HepG2 (cell line): ENCODE measurements around the gene SYT1. TPM values are rescaled to one million over a fixed set of nuclear protein-coding genes. Genes with fewer than 3 reads are reported as not detected.

Source experiments
- BCL6 ChIP-seq: IDR thresholded peaks from 2 replicates; pipeline ENCODE4 v1.6.1; 2016; ENCODE audit warnings: missing genetic modification reagents, missing compliant biosample characterization
- CHD2 ChIP-seq: IDR thresholded peaks from 2 replicates; pipeline ENCODE4 v1.6.1; 2011; ENCODE audit warnings: low read depth, low read length, improper control_type of control experiment
- GFI1 ChIP-seq: sonication (generic); formaldehyde crosslinking; IDR thresholded peaks from 2 replicates; pipeline ENCODE4 v1.5.0; 2020; ENCODE audit warnings: missing genetic modification reagents, mild to moderate bottlenecking, borderline replicate concordance
- HOXA7 ChIP-seq: sonication (generic); formaldehyde crosslinking; IDR thresholded peaks from 2 replicates; pipeline ENCODE4 v1.8.1; 2022; ENCODE audit warnings: mild to moderate bottlenecking, missing genetic modification reagents, moderate library complexity
- NFKBIZ ChIP-seq: IDR thresholded peaks from 2 replicates; pipeline ENCODE4 v1.6.1; 2018; ENCODE audit warnings: missing genetic modification reagents, missing compliant biosample characterization
- REXO4 ChIP-seq: sonication (generic); formaldehyde crosslinking; IDR thresholded peaks from 2 replicates; pipeline ENCODE4 v1.8.0; 2022; ENCODE audit warnings: missing genetic modification reagents, mild to moderate bottlenecking, borderline replicate concordance
- XBP1 ChIP-seq: sonication (generic); formaldehyde crosslinking; IDR thresholded peaks from 2 replicates; pipeline ENCODE4 v1.5.0; 2020; ENCODE audit warnings: missing genetic modification reagents
- ZHX1 ChIP-seq: sonication (generic); formaldehyde crosslinking; IDR thresholded peaks from 2 replicates; pipeline ENCODE4 v1.8.1; 2022; ENCODE audit warnings: low read depth, mild to moderate bottlenecking, missing genetic modification reagents
- ZKSCAN8 ChIP-seq: IDR thresholded peaks from 2 replicates; pipeline ENCODE4 v1.6.1; 2016; ENCODE audit warnings: borderline replicate concordance, missing genetic modification reagents, missing compliant biosample characterization
- ZNF232 ChIP-seq: sonication (generic); formaldehyde crosslinking; IDR thresholded peaks from 2 replicates; pipeline ENCODE4 v1.4.0; 2020; ENCODE audit warnings: missing genetic modification reagents, borderline replicate concordance
- ZNF362 ChIP-seq: sonication (generic); formaldehyde crosslinking; IDR thresholded peaks from 2 replicates; pipeline ENCODE4 v1.4.0; 2020; ENCODE audit warnings: missing genetic modification reagents, mild to moderate bottlenecking, borderline replicate concordance
- ZNF558 ChIP-seq: sonication (generic); formaldehyde crosslinking; IDR thresholded peaks from 2 replicates; pipeline ENCODE4 v1.9.0; 2022; ENCODE audit warnings: mild to moderate bottlenecking, missing genetic modification reagents, borderline replicate concordance
- polyA plus RNA-seq, 8 experiments: library from polyadenylated mRNA; depleted of rRNA in 3 of 8; stranded (reverse) in 7 of 8; unstranded in 1 of 8; fragments of >200 nt; fragmentation: Illumina TruSeq in 4 of 8; extraction: Trizol in 4 of 8; gene quantifications; 2 replicates each; pipeline versions ENCODE4 v1.2.1 to v1.2.3, GENCODE V29; 2011 to 2016; ENCODE audit warnings: low read depth in 4 of 8, missing spikeins in 1 of 8, mixed read lengths in 1 of 8; ENCODE audit not compliant: insufficient read depth in 1 of 8
- total RNA-seq, 5 experiments: library from RNA; depleted of rRNA; stranded (reverse); fragments of >200 nt; fragmentation: Illumina TruSeq; extraction: Trizol; gene quantifications; 2 replicates each; pipeline ENCODE4 v1.2.3, GENCODE V29; 2016; ENCODE audit warnings: low read depth in 1 of 5

Gene SYT1
- total and polyA plus RNA-seq, 2 of the 13 experiments (the other 11 are each of a cell fraction or from before 2014, with no cell fraction given), result not detected

- no peak for TF ChIP-seq ZHX1 (CRISPR knock-in tag)
- no peak for TF ChIP-seq ZNF362 (CRISPR knock-in tag)
- no peak for TF ChIP-seq BCL6 (CRISPR knock-in tag)
- no peak for TF ChIP-seq ZNF558
- TF ChIP-seq REXO4 (CRISPR knock-in tag), result no peak
- no peak for TF ChIP-seq GFI1 (CRISPR knock-in tag)
- no peak for TF ChIP-seq ZNF232 (CRISPR knock-in tag)
- no peak for TF ChIP-seq ZKSCAN8 (CRISPR knock-in tag)
- TF ChIP-seq XBP1, result no peak
- no peak for TF ChIP-seq HOXA7 (CRISPR knock-in tag)
- no peak for TF ChIP-seq NFKBIZ (CRISPR knock-in tag)
- TF ChIP-seq CHD2, result no peak
- TF ChIP-seq, all 625 proteins: peak for 0
These were observed 99.9 kb downstream of the SYT1 start (continued) for GRCh38 chr12:78964521-78964920.
